GM19455 (cell line): Measurements from ENCODE around the gene REXO4.
A peak's percentile ranks its signal among the peaks of the same experiment; 100 is the strongest.
"Not testable (repeated sequence)": the region's sequence is repeated elsewhere in the genome, so short reads cannot be mapped to it uniquely, and the experiment has no call there.

ENCODE experiments used
- ATAC-seq: cut with Tn5 transposase; IDR thresholded peaks from one replicate; pipeline ENCODE4 v1.9.1; 2021; ENCODE audit not compliant: unreplicated experiment

Gene REXO4

GRCh38 chr9:133390713-133391112 lies 27.1 kb downstream of the REXO4 start:
- ATAC-seq, result no peak

DNA sequence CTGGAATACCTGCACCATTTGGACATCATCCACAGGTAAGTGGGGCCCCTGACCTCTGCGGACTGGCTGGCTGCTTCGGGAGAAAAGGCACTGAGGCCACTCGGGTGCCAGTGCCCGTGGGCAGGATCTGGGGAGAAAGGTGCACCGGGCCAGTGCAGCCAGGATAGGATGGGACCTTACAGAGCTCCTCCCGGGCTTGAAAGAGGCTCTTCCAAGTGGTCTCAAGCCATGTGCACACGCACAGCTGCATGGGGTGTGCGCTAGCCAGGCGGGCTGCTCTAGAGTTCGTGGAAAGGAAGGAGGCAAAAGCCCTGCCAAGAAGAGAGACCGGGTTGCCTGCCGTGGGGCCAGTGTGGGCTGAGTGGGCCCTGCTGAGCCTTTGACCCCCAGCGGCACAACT lies 28.2 kb downstream of the REXO4 start:
- no peak for ATAC-seq

GRCh38 chr9:133389025-133389557 lies 28.7 kb downstream of the REXO4 start:
- ATAC-seq, result no peak

- ATAC-seq, result no peak
These were observed 30.1 kb downstream of the REXO4 start for GRCh38 chr9:133387680-133388079.

- no peak for ATAC-seq
These were observed 31.5 kb downstream of the REXO4 start for GRCh38 chr9:133386338-133386737.

GRCh38 chr9:133385452-133385851 lies 32.4 kb downstream of the REXO4 start:
- ATAC-seq, result no peak

GRCh38 chr9:133384736-133385321 lies 33.0 kb downstream of the REXO4 start:
- ATAC-seq, result no peak

DNA sequence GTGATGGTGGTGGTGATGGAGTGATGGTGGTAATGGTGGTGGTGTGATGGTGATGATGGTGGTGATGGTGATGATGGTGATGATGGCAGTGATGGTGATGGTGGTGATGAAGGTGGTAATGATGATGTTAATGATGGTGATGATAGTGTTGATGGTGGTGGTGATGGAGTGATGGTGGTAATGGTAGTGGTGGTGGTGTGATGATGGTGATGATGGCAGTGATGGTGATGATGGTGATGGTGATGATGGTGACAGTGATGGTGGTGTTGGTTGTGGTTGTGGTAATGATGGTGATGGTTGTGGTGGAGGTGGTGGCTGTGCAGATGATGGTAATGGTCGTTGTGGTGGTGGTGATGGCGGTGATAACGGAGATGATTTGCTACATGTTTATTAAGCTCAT lies 34.4 kb downstream of the REXO4 start:
- ATAC-seq, result no peak

DNA sequence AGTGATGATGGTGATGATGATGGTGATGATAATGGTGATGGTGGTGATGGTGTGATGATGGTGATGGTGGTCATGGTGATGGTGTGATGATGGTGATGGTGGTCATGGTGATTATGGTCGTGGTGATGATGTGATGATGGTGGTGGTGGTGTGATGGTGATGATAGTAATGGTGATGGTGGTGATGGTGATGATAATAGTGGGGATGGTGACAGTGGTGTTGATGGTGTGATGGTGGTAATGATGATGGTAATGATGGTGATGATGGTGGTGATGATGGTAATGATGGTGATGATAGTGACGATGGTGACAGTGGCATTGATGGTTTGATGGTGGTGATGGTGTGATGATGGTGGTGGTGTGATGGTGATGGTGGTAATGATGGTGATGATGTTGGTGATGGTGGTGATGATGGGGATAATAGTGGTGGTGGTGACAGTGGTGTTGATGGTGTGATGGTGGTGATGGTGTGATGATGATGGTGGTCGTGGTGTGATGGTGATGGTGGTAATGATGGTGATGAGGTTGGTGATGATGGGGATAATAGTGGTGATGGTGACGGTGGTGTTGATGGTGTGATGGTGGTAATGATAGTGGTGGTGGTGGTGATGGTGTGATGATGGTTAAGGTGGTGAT lies 35.2 kb downstream of the REXO4 start:
- ATAC-seq, result no peak

DNA sequence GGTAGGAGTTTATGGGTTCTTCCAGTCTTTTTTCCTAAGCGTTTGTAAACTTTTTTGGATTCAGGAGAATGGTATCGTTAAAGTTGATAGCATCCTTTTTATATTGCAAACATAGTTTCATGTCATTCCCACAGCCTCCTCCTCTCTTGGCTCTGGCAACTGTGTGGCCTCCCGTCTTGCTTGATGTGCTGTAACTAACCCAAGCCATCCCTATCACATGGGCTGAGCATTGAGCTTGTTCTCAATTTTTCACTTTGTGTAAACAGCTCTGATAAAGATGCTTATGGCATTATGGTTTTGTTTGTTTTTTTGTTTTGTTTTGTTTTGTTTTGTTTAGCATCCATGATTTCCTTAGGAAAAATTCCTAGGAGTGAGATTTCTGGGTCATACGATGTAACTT lies 37.1 kb downstream of the REXO4 start:
- ATAC-seq, result no peak

DNA sequence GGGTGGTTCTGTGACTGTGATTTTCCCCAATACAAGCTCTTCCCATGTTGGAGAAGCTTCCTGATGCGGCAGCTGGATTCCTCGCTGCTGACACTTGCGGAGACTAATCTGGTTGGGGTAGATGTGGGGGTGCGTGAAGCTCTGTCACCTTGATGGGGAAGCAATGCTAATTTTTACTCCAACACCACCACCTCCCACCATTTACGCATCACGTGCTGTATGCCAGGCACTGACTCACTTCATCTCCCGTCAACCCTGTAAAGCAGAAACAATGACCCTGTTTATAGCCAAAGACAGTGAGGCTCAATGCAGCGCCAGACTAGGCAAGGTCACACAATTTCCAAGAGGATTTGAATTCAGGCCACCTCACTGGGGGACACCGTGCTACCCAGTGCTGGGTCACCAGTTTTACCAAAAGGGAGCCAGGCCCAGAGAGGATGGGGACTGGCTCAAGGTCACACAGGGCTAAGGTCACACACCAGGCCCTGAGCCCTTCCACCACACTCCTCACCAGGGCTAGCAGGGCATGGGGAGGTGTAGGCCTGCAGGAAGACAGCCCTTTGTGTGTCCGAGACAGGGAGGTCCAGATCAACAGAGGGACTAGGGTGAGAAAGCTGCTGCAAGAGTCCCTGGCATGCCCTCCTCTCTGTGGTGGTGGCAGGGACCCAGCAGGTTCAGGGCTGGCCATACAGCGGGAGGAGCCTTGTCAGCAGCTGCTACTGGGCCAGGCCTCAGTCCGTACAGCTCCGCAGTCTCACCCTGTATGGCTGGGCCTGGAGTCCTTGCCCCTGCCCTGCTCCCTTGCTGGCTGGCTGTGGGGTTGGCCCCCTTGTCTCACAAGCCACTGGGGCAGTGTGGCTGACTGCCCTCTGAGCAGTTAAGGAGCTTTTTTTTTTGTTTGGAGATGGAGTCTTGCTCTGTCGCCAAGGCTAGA lies 38.4 kb downstream of the REXO4 start:
- no peak for ATAC-seq

DNA sequence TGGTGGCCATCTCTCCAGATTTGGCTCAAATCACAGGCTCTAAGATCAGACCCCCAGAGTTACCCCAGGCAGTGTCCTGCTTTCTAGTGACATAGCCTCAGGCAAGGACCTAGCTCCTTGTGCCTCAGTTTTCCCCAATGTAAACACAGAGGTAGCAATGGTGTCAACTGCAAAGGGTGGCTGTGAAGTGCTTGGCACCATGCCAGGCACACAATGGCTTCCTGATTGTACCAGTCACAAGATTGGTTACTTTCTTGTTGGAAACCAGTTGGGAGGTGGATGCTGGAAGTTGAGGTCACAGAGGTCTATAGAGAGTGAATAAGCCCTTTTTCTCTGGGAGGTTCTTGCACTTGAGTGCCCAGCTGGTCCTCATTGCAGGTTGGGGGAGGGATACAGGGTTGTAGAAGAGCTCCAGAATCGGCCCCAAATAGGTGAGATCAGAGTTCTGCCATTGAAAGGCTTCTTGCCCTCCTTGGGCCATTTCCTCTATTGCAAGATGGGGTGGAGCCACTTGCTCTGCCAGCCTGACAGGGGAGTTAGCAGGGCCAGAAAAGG lies 39.3 kb downstream of the REXO4 start:
- no peak for ATAC-seq

- ATAC-seq, result no peak
These were observed 40.0 kb downstream of the REXO4 start for GRCh38 chr9:133377721-133378216.

DNA sequence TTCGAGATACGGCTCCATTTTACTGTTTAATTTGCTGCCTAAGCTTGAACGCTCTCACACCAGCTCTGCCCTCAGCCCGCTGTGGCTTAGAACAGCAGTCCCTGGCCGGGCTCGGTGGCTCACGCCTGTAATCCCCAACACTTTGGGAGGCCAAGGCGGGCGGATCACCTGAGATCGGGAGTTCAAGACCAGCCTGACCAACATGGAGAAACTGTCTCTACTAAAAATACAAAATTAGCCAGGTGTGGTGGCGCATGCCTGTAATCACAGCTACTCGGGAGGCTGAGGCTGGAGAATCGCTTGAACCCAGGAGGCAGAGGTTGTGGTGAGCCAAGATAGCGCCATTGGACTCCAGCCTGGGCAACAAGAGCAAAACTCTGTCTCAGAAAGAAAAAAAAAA lies 40.5 kb downstream of the REXO4 start:
- not testable (repeated sequence) for ATAC-seq

DNA sequence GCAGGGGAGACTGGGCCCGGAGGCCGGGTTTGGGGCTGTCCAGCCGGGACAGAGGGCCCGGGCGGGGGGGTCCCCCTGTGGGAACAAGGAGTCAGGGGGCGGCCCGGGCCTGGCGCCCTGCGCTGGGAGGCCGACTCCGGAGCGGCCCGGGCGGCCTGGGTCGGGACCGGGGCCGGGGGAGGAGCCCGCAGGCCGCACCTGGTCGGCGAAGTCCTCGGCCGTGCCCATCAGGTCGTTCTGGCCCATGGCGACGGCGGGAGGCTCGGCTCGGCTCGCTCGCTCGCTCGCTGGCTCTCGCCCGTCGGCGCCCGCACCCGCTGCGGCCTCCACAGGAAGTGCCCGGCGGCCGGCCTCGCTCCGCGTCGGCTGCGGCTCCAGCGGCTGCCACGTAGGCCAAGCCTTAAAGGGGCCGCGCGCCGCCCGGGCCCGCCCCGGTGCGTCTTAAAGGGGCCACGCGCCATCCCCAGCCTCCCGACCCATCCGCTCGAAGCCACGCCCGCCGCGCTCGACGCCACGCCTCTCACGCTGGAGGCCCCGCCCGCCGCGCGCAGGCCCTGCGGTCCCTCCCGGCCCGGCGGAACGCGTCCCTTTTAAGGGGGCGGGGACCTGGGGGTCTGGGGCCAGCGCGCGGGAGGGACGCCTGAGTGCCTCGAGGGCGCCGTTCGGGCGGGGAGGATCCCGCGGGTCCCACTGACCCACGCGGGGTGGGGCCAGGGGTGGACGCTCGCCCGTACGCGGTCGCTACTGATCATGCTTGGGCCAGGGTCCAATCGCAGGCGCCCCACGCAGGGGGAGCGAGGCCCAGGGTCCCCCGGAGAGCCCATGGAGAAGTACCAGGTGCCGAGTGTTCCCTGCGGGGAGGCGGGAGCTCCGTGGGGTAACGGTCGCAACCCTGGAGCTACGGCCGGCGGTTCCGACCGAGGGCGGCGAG lies 41.8 kb downstream of the REXO4 start, which contains the start of the genes STKLD1 and SURF4:
TSS of gene STKLD1 (plus strand) at position 643 of the 931 bp plus-strand sequence. CDS start at position 751, 108 bp downstream.
TSS of gene SURF4 (minus strand) at position 337 of the 931 bp plus-strand sequence. CDS start at position 246, 91 bp downstream.
- ATAC-seq, result peak; percentile 89

DNA sequence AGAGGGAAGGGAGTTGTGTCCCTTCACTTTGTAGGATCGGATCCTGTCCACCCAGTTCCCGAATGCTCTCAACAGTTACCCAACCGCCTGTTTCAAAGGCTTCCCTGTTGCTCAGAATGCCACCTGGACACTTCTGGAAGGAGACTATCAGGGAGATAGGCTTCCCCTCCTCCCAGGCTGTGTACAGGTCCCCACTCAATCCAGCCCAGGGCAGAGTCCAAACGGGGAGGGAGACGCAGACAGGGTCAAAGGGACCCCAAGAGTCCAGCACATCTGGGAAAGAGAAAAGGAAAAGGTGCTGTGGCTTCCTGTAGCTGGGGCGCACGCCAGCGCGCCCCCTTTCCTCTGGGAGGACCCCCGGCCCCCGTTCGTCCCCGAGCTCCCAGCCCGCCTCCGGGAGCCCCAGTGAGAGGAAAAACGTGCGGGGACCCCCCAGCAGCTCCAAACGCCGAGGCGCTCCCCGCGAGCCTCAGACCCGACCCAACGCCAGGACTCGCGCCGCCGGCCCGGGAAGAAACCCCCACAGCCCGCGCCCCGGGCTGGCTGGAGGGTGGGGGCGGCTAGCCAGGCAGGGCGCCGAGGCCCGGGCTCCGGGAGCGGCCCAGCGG lies 42.6 kb downstream of the REXO4 start:
- peak; percentile 25 for ATAC-seq

DNA sequence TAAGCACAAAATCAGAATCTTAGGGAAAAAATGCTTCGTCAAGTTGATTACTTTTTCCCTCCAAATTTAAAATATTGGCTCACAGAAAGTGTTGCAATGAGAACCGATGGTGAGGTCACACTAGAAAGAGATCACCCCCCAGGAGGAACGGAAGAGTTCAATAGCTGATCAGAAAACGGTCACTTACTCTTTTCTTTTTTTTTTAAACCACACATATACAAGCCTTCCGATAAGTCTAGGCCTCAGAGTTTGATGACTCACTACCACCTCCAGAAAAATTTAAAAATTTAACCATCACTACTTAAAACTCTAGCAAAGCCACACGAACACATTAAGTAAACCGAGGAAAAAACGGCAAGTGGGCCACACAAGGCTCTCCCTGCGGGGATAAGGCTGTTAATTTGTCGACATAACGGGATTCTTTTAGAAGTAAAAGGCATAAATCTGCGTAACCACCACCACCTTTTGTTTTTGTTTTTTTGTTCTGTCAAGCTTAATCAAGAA lies 43.1 kb downstream of the REXO4 start:
- ATAC-seq, result no peak

GRCh38 chr9:133372144-133372543 lies 45.7 kb downstream of the REXO4 start:
- no peak for ATAC-seq

DNA sequence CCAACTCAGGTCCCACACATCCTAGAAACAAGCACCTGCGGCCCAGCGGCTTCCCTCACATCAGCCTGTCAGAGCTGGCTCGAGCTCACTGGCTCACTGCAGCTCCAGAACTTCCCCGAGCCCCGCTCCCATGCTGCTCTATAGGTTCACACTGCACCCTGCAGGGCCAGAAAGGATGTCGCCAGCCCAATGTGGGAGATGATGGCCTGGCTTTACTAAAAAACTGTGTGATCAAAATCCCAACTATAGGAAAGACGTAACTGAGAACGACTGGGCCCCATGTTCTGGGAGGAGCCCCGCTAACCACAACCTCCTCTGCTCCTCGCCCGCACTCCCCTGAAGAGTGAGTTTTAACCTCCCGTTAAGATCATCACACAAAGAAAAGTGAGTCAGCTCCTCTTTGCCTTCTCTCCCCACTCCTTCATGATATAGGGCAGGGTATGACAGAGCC lies 46.5 kb downstream of the REXO4 start:
- ATAC-seq, result no peak
